Adipocyte (in vitro differentiated cells): ENCODE measurements around the gene HEXA.

Source experiments
- DNase-seq: peaks from one replicate; pipeline ENCODE4 v3.0.0-alpha.2; 2015; ENCODE audit warnings: low read depth
- H3K27me3 ChIP-seq: replicated peaks from 2 replicates; pipeline ENCODE4 v1.7.0; 2013; ENCODE audit warnings: mild to moderate bottlenecking, low read length, moderate library complexity; ENCODE audit not compliant: control insufficient read depth, insufficient read depth
- H3K36me3 ChIP-seq: 2 replicates; pipeline ENCODE4 v1.7.0; 2013; ENCODE audit warnings: low read length, mild to moderate bottlenecking, moderate library complexity; ENCODE audit not compliant: control insufficient read depth, insufficient read depth, severe bottlenecking
- H3K4me1 ChIP-seq: 2 replicates; pipeline ENCODE4 v1.7.0; 2013; ENCODE audit warnings: mild to moderate bottlenecking, low read length, moderate library complexity; ENCODE audit not compliant: control insufficient read depth, insufficient read depth
- H3K4me3 ChIP-seq: 2 replicates; pipeline ENCODE4 v1.7.0; 2013; ENCODE audit warnings: mild to moderate bottlenecking, low read length, moderate library complexity
- H3K9ac ChIP-seq: 2 replicates; pipeline ENCODE4 v1.7.0; 2013; ENCODE audit warnings: mild to moderate bottlenecking, low read length, moderate library complexity
- H3K9me3 ChIP-seq: 2 replicates; pipeline ENCODE4 v1.7.0; 2013; ENCODE audit warnings: mild to moderate bottlenecking, low read length, moderate library complexity; ENCODE audit not compliant: control insufficient read depth

The HEXA gene

GRCh38 chr15:72375501-72375845 is 341 bp downstream of the HEXA start:
- H3K9ac ChIP-seq, result peak overlapping the region; percentile 96
- H3K4me3 ChIP-seq, result peak overlapping the region; percentile 95
- H3K27me3 ChIP-seq, result peaks cover 3% of the 10 kb centered on the region
- peaks cover 18% of the 10 kb centered on the region for H3K4me1 ChIP-seq
- H3K36me3 ChIP-seq, result peaks cover under 1% of the 10 kb centered on the region
- no peak for DNase-seq
- no peaks in the 10 kb centered on the region for H3K9me3 ChIP-seq

GRCh38 chr15:72372361-72372760 is 3.5 kb downstream of the HEXA start:
- H3K27me3 ChIP-seq, result no peaks in the 10 kb centered on the region
- H3K4me3 ChIP-seq, result no peak overlapping the region
- no peak overlapping the region for H3K9ac ChIP-seq
- DNase-seq, result no peak
- H3K9me3 ChIP-seq, result no peaks in the 10 kb centered on the region
- H3K4me1 ChIP-seq, result peaks cover 18% of the 10 kb centered on the region
- peaks cover 5% of the 10 kb centered on the region for H3K36me3 ChIP-seq

- Histone ChIP-seq H3K36me3 (peaks cover 5% of the 10 kb centered on the region), H3K9me3 (no peaks in the 10 kb centered on the region), H3K9ac (no peak overlapping the region), H3K27me3 (no peaks in the 10 kb centered on the region), H3K4me3 (no peak overlapping the region), H3K4me1 (peaks cover 6% of the 10 kb centered on the region)
- no peak for DNase-seq
Measured at GRCh38 chr15:72369964-72370363, 5.8 kb downstream of the HEXA start.

GRCh38 chr15:72368899-72369298 is 6.9 kb downstream of the HEXA start:
- Histone ChIP-seq H3K9ac (no peak overlapping the region), H3K4me1 (no peaks in the 10 kb centered on the region), H3K36me3 (peaks cover 5% of the 10 kb centered on the region), H3K4me3 (no peak overlapping the region), H3K27me3 (no peaks in the 10 kb centered on the region), H3K9me3 (no peaks in the 10 kb centered on the region)
- DNase-seq, result no peak

GRCh38 chr15:72368325-72368724 is 7.5 kb downstream of the HEXA start:
- Histone ChIP-seq H3K36me3 (peaks cover 5% of the 10 kb centered on the region), H3K4me3 (no peak overlapping the region), H3K27me3 (no peaks in the 10 kb centered on the region), H3K4me1 (no peaks in the 10 kb centered on the region), H3K9ac (no peak overlapping the region), H3K9me3 (no peaks in the 10 kb centered on the region)
- DNase-seq, result no peak

- Histone ChIP-seq H3K4me3 (no peak overlapping the region), H3K27me3 (no peaks in the 10 kb centered on the region), H3K36me3 (peaks cover 5% of the 10 kb centered on the region), H3K9me3 (no peaks in the 10 kb centered on the region), H3K4me1 (peaks cover 6% of the 10 kb centered on the region), H3K9ac (no peak overlapping the region)
- DNase-seq, result no peak
Measured at GRCh38 chr15:72365844-72366243, 10.0 kb downstream of the HEXA start.

GRCh38 chr15:72361176-72361575 is 14.6 kb downstream of the HEXA start:
- DNase-seq, result no peak
- Histone ChIP-seq H3K9me3 (no peaks in the 10 kb centered on the region), H3K4me3 (no peak overlapping the region), H3K27me3 (no peaks in the 10 kb centered on the region), H3K9ac (no peak overlapping the region), H3K36me3 (peaks cover 7% of the 10 kb centered on the region), H3K4me1 (peaks cover 20% of the 10 kb centered on the region)

- Histone ChIP-seq H3K9me3 (no peaks in the 10 kb centered on the region), H3K27me3 (no peaks in the 10 kb centered on the region), H3K4me3 (peak overlapping the region; percentile 39), H3K36me3 (peaks cover 30% of the 10 kb centered on the region), H3K4me1 (peaks cover 20% of the 10 kb centered on the region), H3K9ac (no peak overlapping the region)
- DNase-seq, result peak; percentile 81
Measured at GRCh38 chr15:72358650-72359171, 17.1 kb downstream of the HEXA start.

GRCh38 chr15:72358121-72358520 is 17.7 kb downstream of the HEXA start:
- DNase-seq, result no peak
- Histone ChIP-seq H3K9me3 (no peaks in the 10 kb centered on the region), H3K4me3 (peak overlapping the region; percentile 39), H3K27me3 (no peaks in the 10 kb centered on the region), H3K4me1 (peaks cover 20% of the 10 kb centered on the region), H3K9ac (no peak overlapping the region), H3K36me3 (peaks cover 36% of the 10 kb centered on the region)

- peaks cover 14% of the 10 kb centered on the region for H3K4me1 ChIP-seq
- no peak overlapping the region for H3K4me3 ChIP-seq
- no peaks in the 10 kb centered on the region for H3K9me3 ChIP-seq
- H3K36me3 ChIP-seq, result peaks cover 67% of the 10 kb centered on the region
- DNase-seq, result no peak
- H3K9ac ChIP-seq, result no peak overlapping the region
- H3K27me3 ChIP-seq, result no peaks in the 10 kb centered on the region
Measured at GRCh38 chr15:72354496-72354895, 21.3 kb downstream of the HEXA start.

GRCh38 chr15:72353266-72353665 is 22.5 kb downstream of the HEXA start:
- Histone ChIP-seq H3K9ac (no peak overlapping the region), H3K4me3 (no peak overlapping the region), H3K4me1 (peaks cover 3% of the 10 kb centered on the region), H3K36me3 (peaks cover 79% of the 10 kb centered on the region), H3K9me3 (no peaks in the 10 kb centered on the region), H3K27me3 (no peaks in the 10 kb centered on the region)
- DNase-seq, result peak; percentile 11

- Histone ChIP-seq H3K4me1 (no peaks in the 10 kb centered on the region), H3K4me3 (no peak overlapping the region), H3K27me3 (no peaks in the 10 kb centered on the region), H3K36me3 (peaks cover 76% of the 10 kb centered on the region), H3K9ac (no peak overlapping the region), H3K9me3 (no peaks in the 10 kb centered on the region)
- DNase-seq, result no peak
Measured at GRCh38 chr15:72345806-72346205, 30.0 kb downstream of the HEXA start.
